ENCODE data around the gene DPYD.

DPYD gene

GRCh38 chr1:97112442-97112841 lies 808.4 kb downstream of the DPYD start:
- Histone ChIP-seq H3K9ac (ENCODE audit: low read length) (no peak overlapping the region), H3K9me2 (replicated peaks; ENCODE audit: insufficient read depth, low read length) (no peaks in the 10 kb centered on the region), H3F3A (ENCODE audit: insufficient read depth, low read length) (no peaks in the 10 kb centered on the region), H3K27me3 (replicated peaks; ENCODE audit: insufficient read depth, low read length) (no peaks in the 10 kb centered on the region), H2AFZ (ENCODE audit: low read length) (no peak overlapping the region), H3K27ac (ENCODE audit: low read length) (no peak overlapping the region), H4K20me1 (ENCODE audit: insufficient read depth, low read length) (no peaks in the 10 kb centered on the region), H3K4me1 (ENCODE audit: low read length) (no peaks in the 10 kb centered on the region), H3K79me2 (ENCODE audit: low read length) (no peaks in the 10 kb centered on the region), H3K9me3 (replicated peaks; ENCODE audit: insufficient read depth, low read length) (no peaks in the 10 kb centered on the region), H3K4me3 (ENCODE audit: low read length) (no peak overlapping the region), H3K36me3 (replicated peaks; ENCODE audit: insufficient read depth, low read length) (no peaks in the 10 kb centered on the region), H3K4me2 (ENCODE audit: low read depth, low read length) (no peak overlapping the region)
- no peak for DNase-seq
- no peak for TF ChIP-seq EZH2 (optimal IDR thresholded peaks at IDR 0.05; ENCODE audit: low read depth, low read length)
- TF ChIP-seq EZH2phosphoT487 (IDR thresholded peaks at IDR 0.05; ENCODE audit: low read length): no peak
- TF ChIP-seq, protein P1, sequence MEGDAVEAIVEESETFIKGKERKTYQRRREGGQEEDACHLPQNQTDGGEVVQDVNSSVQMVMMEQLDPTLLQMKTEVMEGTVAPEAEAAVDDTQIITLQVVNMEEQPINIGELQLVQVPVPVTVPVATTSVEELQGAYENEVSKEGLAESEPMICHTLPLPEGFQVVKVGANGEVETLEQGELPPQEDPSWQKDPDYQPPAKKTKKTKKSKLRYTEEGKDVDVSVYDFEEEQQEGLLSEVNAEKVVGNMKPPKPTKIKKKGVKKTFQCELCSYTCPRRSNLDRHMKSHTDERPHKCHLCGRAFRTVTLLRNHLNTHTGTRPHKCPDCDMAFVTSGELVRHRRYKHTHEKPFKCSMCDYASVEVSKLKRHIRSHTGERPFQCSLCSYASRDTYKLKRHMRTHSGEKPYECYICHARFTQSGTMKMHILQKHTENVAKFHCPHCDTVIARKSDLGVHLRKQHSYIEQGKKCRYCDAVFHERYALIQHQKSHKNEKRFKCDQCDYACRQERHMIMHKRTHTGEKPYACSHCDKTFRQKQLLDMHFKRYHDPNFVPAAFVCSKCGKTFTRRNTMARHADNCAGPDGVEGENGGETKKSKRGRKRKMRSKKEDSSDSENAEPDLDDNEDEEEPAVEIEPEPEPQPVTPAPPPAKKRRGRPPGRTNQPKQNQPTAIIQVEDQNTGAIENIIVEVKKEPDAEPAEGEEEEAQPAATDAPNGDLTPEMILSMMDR (IDR thresholded peaks at IDR 0.05; ENCODE audit: low read length): no peak

- Histone ChIP-seq H3K4me2 (ENCODE audit: low read depth, low read length) (no peak overlapping the region), H3K9me3 (replicated peaks; ENCODE audit: insufficient read depth, low read length) (no peaks in the 10 kb centered on the region), H3K4me1 (ENCODE audit: low read length) (no peaks in the 10 kb centered on the region), H3K9me2 (replicated peaks; ENCODE audit: insufficient read depth, low read length) (no peaks in the 10 kb centered on the region), H3K4me3 (ENCODE audit: low read length) (no peak overlapping the region), H3K27ac (ENCODE audit: low read length) (no peak overlapping the region), H3K79me2 (ENCODE audit: low read length) (no peaks in the 10 kb centered on the region), H4K20me1 (ENCODE audit: insufficient read depth, low read length) (no peaks in the 10 kb centered on the region), H3F3A (ENCODE audit: insufficient read depth, low read length) (no peaks in the 10 kb centered on the region), H3K36me3 (replicated peaks; ENCODE audit: insufficient read depth, low read length) (no peaks in the 10 kb centered on the region), H3K27me3 (replicated peaks; ENCODE audit: insufficient read depth, low read length) (no peaks in the 10 kb centered on the region), H3K9ac (ENCODE audit: low read length) (no peak overlapping the region), H2AFZ (ENCODE audit: low read length) (no peak overlapping the region)
- no peak for DNase-seq
- TF ChIP-seq EZH2 (optimal IDR thresholded peaks at IDR 0.05; ENCODE audit: low read depth, low read length): no peak
- TF ChIP-seq EZH2phosphoT487 (IDR thresholded peaks at IDR 0.05; ENCODE audit: low read length): no peak
- TF ChIP-seq, protein P1 (IDR thresholded peaks at IDR 0.05; ENCODE audit: low read length): no peak
Measured at GRCh38 chr1:97108179-97108578, 812.7 kb downstream of the DPYD start.

- Histone ChIP-seq H3K79me2 (ENCODE audit: low read length) (no peaks in the 10 kb centered on the region), H3K9ac (ENCODE audit: low read length) (no peak overlapping the region), H3K27me3 (replicated peaks; ENCODE audit: insufficient read depth, low read length) (no peaks in the 10 kb centered on the region), H3K27ac (ENCODE audit: low read length) (no peak overlapping the region), H3K4me3 (ENCODE audit: low read length) (no peak overlapping the region), H3K4me2 (ENCODE audit: low read depth, low read length) (no peak overlapping the region), H3K9me3 (replicated peaks; ENCODE audit: insufficient read depth, low read length) (no peaks in the 10 kb centered on the region), H2AFZ (ENCODE audit: low read length) (no peak overlapping the region), H3F3A (ENCODE audit: insufficient read depth, low read length) (no peaks in the 10 kb centered on the region), H3K9me2 (replicated peaks; ENCODE audit: insufficient read depth, low read length) (no peaks in the 10 kb centered on the region), H3K4me1 (ENCODE audit: low read length) (no peaks in the 10 kb centered on the region), H4K20me1 (ENCODE audit: insufficient read depth, low read length) (no peaks in the 10 kb centered on the region), H3K36me3 (replicated peaks; ENCODE audit: insufficient read depth, low read length) (no peaks in the 10 kb centered on the region)
- TF ChIP-seq EZH2phosphoT487 (IDR thresholded peaks at IDR 0.05; ENCODE audit: low read length) (no peak), EZH2 (optimal IDR thresholded peaks at IDR 0.05; ENCODE audit: low read depth, low read length) (no peak)
- TF ChIP-seq, protein P1 (IDR thresholded peaks at IDR 0.05; ENCODE audit: low read length): no peak
- no peak for DNase-seq
Measured at GRCh38 chr1:97105531-97105930, 815.3 kb downstream of the DPYD start.
